NCI-H748 (cell line): ENCODE data around the gene SACM1L.
"Not testable (repeated sequence)": the region's sequence is repeated elsewhere in the genome, so short reads cannot be mapped to it uniquely, and the experiment has no call there.

Experiments
- DNase-seq: peaks from one replicate; lab custom pipeline; 2025; ENCODE audit not compliant: unreplicated experiment; lab: John Stamatoyannopoulos, UW

The SACM1L gene

GRCh38 chr3:45737234-45737633, 48.0 kb downstream of the SACM1L start:
- DNase-seq: no peak

- DNase-seq: no peak
Observed at GRCh38 chr3:45739991-45740390, 50.8 kb downstream of the SACM1L start.

GRCh38 chr3:45741247-45741646, 52.1 kb downstream of the SACM1L start:
- DNase-seq: no peak

DNA sequence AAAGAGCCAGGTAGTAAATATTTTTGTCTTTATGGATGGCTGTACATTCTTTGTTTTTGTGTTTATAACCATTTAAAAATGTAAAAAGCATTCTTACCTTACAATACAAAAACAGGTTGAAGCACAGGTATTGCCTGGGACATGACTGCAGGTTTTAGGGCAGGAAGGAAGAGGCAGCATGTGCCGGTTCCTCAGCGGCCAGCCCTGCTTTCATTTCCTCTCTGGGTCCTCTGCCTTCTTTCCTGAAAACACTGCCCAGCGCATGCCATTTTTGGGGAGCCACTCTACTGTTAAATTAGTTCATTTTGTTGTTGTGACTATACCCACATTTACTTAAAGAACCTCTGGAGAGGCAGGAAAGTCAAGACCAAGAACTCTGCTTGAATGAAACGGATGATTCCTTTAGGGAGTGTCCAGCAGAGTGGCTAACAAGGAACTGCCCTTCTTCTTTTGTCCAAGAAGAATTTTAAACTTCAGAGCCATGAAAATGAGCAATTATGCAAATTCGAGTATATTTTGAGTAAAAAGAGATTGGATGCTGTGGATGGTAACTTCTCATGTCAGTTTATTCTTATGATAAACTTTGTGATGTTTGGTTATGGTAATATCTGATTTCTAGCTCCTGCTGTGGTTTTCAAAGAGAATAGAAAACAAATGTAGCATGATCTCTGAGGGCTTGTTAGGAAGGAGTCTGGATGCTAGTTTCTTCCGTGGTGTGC, 52.7 kb downstream of the SACM1L start:
- no peak for DNase-seq

DNA sequence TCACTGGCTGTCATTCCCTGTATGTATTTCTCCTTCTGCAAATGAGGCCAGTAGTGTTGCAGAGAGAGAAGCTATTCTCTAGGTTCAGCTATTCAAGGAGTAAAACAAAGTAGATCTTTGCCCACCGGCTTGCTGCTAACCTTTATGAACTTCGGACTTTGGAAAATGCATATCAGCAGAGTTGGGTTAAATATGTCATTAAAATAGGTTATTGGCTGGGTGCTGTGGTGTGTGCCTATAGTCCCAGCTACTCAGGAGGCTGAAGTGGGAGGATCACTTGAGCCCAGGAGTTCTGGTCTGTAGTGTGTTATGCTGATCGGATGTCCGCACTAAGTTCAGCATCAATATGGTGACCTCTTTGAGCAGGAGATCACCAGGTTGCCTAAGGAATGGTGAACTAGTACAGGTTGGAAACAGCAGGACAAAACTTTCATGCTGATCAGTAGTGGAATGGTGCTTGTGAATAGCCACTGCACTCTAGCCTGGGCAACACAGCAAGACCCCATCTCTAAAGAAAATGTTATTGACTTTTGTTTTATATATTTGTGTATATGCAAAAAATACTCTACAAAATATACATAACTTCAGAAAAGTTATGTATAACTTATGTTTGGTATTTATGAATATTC, 53.4 kb downstream of the SACM1L start:
- no peak for DNase-seq

GRCh38 chr3:45746165-45746776, 57.1 kb downstream of the SACM1L start:
- DNase-seq: no peak

GRCh38 chr3:45746777-45747622, 57.8 kb downstream of the SACM1L start:
- DNase-seq: no peak

GRCh38 chr3:45748068-45748467, 58.9 kb downstream of the SACM1L start:
- no peak for DNase-seq

DNA sequence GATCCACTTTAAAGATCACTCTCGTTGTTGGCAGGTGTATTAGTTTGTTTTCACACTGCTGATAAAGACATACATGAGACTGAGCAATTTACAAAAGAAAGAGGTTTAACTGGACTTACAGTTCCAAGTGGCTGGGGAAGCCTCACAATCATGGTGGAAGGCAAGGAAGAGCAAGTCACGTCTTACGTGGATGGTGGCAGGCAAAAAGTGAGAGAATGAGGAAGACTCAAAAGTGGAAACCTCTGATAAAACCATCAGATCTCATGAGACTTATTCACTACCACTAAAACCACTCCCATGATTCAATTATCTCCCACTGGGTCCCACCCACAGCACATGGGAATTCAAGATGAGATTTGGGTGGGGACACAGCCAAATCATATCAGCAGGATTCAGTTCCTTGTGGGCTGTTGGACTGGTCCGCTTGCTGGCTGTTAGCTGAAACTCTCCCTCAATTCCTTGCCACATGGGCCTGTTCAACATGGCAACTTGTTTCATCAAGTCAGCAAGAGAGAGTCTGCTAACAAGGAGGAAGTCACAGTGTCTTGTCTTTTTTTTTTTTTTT, 59.9 kb downstream of the SACM1L start:
- not testable (repeated sequence) for DNase-seq

GRCh38 chr3:45749880-45750279, 60.7 kb downstream of the SACM1L start:
- no peak for DNase-seq

DNA sequence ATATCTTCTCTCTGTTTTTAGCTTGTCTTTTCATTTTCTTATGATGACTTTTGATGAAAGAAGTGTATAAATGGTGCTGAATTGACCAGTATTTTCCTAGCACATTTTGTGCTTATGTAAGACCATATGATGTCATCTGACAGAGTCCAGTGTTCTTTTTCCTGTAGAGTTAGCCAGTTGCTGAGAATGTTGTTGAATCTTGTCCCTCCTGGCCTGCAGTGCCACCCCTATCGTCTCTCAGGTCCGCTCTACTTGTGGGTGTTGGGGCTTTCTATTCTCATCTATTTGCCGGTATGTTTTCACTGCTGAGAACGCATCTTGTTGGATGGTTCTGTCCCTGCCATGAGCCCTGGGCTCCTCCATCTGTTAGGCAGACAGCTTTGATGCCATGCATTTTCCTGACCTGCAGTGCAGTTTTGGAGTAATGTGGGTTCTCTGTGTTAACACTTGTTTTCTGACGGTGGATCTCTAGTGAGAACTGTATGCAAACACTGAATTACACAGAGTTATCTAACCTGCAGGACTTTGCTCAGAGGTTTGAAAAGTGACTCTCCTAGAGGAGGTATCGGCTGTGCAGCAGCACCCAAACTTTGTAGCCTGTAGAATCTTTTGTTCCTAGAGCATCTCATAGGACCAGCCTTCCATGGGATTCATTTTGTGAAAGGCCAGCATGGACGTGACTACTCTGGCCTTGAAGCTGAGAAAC, 62.5 kb downstream of the SACM1L start:
- DNase-seq: no peak

- DNase-seq: no peak
Observed at GRCh38 chr3:45753095-45753494, 63.9 kb downstream of the SACM1L start.

GRCh38 chr3:45754461-45754860, 65.3 kb downstream of the SACM1L start:
- no peak for DNase-seq

DNA sequence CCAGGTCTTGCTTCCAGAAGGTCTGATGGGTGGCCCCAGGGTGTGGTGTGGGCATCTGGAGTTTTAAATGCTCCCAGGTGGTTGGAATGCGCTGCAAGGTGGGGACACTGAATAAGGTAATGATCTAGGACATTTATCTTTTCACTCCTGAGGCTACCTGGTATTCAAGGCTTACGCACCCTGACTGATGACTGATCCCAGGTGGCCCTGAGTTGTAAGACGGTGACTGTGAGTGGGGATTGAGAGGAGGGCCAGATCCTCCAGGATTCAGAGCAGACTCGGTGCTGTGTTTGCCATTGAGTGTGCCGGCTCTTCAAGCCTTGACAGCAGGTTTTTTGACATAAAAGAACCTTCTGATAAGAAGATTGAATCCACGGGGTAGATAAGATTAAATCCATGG, 66.9 kb downstream of the SACM1L start:
- no peak for DNase-seq

GRCh38 chr3:45757141-45757540, 67.9 kb downstream of the SACM1L start:
- DNase-seq: not testable (repeated sequence)

DNA sequence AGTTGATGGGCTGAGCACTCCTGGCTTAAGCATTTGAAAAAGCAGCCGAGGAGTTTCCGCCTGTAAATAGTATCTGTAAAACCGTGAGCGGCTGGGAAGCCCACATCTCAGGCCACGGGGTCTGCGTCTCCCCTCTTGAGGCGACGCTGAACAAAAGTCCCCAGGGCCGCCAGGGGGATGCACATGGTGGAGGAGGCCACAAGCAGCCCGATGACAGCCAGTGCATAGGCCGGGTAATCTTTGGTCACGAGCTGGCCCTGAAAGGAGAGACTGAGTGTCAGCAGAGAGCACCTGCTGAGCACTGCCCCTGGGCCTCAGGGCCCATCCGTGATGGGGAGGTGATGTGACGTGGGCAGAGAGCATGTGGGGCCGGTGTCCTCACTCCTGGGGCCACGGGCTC, 69.7 kb downstream of the SACM1L start:
- no peak for DNase-seq

- no peak for DNase-seq
Observed at GRCh38 chr3:45759851-45760250, 70.7 kb downstream of the SACM1L start.

DNA sequence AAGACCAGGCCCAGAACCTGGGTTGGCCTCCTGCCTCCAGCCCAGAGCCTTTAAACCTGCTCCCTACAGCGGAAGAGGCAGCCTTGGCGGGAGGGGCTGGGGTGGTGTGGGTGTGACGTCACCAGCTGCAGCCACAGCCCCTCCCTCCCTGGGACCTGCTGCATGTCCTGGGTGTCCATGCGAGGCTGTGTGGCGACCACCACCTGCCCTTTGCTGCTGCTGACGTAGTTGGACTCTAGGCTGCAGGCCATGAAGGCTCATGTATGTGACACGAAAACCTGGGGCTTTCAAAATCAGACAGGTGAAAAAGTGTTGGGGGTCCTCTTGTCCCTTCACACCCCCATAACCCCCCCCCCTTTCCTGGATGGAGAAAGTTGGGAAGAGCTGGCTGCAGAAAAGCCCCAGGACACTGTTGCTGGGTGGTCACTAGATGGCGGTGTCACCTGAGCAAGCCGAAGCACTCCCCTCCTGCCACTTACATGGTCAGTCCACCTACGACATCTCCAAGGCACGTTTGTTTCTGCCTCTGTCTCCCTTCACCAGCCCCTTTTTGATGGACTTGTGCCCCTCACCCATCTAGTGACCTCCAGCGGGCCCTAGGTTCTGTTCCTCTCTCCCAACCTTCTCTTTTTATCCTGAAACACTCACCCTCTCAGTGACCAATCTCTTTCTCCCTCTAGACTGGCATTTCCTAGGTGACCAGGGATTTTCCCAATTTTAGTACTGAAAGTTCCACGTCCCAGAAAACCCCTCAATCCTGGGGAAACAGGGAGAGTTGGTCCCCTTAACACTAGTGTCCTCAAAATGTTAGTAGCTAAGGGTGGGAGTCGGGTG, 71.9 kb downstream of the SACM1L start:
- DNase-seq: peak; percentile 51

DNA sequence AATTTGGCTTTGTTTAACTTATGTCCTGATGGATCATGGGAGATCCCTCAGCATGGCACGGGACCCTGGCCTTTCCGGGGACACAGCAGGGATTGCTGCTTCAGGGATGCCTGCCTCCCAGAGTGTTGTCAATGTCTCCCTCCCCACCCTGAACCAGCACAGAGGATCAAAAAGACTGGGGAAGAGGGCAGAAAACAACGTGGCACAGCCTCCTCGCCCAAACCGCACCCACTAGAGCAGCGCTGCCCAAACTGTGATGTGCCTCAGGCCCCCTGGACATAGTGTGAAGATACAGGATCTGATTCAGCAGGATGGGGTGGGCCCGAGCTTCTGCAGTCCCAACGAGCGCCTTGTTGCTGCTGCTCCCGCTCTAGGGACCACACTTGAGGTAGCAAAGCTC, 72.6 kb downstream of the SACM1L start:
- no peak for DNase-seq
